ENCODE measurements around the gene PEF1.

Gene PEF1

DNA sequence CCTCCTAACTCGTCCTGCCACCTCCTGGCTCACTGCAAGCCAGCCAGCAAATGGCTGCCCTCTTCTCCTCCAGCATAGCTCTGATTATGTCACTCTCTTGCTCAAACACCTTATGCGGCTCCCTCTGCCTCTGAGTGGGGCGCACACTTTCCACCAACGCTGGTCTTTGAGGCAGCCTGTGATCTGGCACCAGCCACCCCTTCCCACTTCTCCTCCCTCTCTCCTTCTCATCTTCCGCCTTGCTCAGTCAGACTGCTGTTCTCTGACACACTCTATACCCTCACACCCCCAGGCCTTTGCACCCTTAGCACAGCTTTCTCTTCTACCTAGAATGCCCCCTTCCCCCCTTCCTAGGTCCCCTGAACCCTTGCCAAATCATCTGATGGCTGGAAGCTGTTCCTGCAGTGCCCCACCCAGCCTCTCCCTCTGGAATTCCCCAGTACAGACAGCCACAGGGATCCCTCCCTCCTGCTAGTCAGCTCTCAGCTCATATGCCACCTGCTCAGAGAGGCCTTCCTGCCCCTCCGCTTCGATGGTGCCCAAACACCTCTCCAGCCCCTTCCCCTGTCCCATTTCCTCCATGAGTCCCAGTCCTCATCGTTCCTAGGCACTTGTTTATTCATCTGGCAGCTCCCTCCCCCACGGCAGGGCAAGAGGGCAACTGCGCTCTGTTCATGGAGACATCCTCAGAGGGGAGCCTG lies 21.7 kb upstream of the PEF1 start:
- H3K4me3 ChIP-seq (ENCODE audit: low read length): no peak overlapping the region
- TF ChIP-seq ZNF274 (IDR thresholded peaks at IDR 0.05; ENCODE audit: low read depth, low read length): no peak

GRCh38 chr1:31665234-31665878 lies 20.7 kb upstream of the PEF1 start:
- TF ChIP-seq ZNF274 (IDR thresholded peaks at IDR 0.05; ENCODE audit: low read depth, low read length): no peak
- H3K4me3 ChIP-seq (ENCODE audit: low read length): no peak overlapping the region

GRCh38 chr1:31664528-31664927 lies 19.9 kb upstream of the PEF1 start:
- no peak overlapping the region for H3K4me3 ChIP-seq (ENCODE audit: low read length)
- TF ChIP-seq ZNF274 (IDR thresholded peaks at IDR 0.05; ENCODE audit: low read depth, low read length): no peak

DNA sequence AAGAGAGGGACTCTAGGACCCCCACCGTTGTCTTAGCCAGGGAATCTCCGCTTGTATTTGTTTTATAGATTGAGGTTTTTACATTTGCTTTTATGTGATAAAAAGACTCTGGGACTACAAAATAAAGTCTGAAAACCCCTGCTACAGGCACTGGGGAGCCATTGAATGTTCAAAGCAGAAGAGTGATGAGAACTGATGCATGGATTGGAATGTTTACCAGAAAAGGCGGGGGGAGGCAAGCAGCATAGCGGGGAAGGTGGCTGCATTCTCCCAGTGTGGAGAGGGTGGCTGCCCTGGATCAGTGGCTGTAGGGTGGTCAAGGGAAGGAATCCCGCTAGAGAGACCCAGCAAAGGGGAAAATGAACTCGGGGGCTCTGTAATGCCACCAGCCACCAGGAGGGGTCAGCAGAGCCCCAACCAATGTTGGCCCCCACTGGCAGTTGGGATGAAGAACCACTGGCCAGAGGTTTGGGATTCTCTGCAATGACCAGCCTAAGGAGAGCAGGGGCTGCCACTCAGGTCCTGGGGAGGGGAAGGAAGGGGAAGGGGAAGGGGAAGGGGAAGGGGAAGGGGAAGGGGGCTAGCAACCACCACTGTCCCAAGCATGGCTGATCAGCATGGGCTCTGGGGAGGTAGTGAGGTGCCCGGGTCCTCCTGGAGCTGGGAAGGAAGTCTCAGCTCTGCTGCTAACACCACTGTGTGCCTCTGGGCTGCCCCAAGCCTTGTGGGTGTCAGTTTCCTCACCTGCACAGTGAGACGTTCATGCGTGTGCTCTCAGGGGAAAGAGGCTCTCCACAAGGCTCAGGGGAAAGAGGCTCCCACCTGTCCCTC lies 19.2 kb upstream of the PEF1 start:
- H3K4me3 ChIP-seq (ENCODE audit: low read length): no peak overlapping the region
- no peak for TF ChIP-seq ZNF274 (IDR thresholded peaks at IDR 0.05; ENCODE audit: low read depth, low read length)

DNA sequence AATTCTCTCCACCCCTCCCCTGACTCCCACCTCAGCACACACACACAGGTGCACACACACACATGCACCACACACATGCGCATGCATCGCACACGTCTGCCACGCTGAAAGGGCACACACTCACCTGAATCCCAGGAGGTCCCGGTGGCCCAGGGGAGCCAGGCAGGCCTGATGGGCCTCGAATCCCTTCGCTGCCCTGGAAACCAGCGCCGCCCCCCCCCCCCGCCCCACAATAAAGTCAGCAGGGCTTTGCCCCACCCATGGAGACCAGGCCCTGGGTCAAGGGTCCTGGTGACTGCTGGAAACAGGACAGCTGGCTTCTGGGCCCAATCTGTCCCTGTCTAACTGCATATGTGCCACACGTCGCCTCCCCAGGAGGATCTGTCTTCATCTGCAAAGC lies 17.8 kb upstream of the PEF1 start:
- H3K4me3 ChIP-seq (ENCODE audit: low read length): no peak overlapping the region
- TF ChIP-seq ZNF274 (IDR thresholded peaks at IDR 0.05; ENCODE audit: low read depth, low read length): no peak

DNA sequence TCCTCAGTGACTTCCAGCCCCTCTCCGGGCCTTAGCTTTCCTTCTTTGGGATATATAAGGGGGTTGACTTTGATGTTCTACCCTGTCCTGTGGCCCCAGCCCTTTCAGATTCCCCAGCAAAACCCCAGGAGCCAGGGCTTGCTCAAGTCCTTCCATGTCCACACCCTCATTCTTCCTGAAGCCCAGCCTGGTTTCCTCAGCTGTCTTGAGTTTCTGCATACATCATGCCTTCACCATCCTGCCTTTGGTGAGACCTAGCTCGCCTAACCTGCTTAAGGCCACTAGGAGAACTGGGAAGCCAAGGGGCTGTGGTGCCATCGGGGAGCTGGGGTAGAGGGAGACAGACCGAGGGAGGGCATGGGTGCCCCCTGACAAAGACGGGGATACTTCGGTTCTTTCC lies 17.2 kb upstream of the PEF1 start:
- H3K4me3 ChIP-seq (ENCODE audit: low read length): no peak overlapping the region
- no peak for TF ChIP-seq ZNF274 (IDR thresholded peaks at IDR 0.05; ENCODE audit: low read depth, low read length)

DNA sequence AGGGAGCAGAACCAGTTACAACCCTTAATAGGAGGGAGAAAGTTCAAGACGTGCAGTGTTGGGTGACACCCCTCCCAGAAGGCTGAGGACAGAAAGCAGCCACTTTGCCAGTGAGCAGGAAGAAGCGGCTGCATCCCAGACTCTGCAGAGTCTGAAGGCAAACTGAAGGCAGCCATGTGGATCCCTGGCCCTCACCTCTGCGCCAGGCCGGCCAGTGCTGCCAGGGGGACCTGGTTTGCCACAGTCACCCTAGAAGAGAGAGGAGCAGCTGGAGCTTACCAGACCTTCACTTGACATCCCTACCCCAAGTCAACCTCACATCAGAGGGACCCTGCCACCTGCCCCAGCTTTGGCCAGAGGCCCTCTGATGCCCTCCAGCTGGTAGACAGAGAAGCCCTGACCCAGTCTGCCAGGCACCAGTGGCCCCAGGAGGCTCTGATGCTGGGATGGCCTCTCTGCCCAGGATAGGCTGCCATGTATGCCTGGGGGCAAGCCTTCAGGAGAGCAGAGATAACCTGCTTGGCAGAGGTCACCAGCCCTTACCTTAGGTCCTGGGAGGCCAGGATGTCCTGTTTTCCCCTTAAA lies 16.3 kb upstream of the PEF1 start:
- no peak overlapping the region for H3K4me3 ChIP-seq (ENCODE audit: low read length)
- no peak for TF ChIP-seq ZNF274 (IDR thresholded peaks at IDR 0.05; ENCODE audit: low read depth, low read length)

DNA sequence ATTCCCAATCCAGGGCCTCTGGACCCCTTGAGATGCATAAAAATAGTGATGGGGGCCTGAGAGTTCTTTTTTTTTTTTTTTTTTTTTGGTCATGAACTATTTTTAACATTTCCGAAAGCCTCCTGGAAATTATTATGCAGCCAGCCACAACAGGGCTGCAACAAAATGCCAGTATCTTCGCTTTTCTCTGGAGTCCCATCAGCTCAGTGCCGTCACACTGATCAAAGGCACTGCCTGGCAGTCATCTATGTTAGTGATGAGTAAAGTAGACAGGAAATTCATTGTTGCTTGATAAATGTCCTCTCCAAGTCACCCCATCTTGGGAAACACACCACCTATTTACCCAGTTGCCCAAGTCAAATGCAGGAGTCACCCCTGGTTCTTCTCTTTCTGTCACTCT lies 15.2 kb upstream of the PEF1 start:
- no peak for TF ChIP-seq ZNF274 (IDR thresholded peaks at IDR 0.05; ENCODE audit: low read depth, low read length)
- no peak overlapping the region for H3K4me3 ChIP-seq (ENCODE audit: low read length)

DNA sequence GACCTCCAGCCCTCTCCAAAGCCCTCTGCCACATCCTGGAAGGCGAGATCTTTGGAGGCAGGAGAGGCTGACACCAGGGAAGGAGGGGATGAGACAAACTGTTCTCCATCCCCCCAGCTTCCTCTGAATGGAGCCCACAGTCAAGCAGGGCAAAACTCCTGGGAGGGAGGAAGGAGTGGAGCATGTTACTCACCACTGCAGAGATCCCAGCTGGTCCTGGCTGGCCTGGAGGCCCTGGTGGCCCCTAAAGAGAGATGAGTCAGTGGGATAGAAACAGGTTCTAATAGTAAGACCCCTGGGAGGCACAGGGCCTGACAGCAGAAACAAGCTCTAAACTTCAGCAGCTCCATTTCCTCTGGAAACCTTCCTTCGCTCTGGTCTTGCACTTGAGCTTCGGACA lies 14.0 kb upstream of the PEF1 start:
- no peak overlapping the region for H3K4me3 ChIP-seq (ENCODE audit: low read length)
- no peak for TF ChIP-seq ZNF274 (IDR thresholded peaks at IDR 0.05; ENCODE audit: low read depth, low read length)

DNA sequence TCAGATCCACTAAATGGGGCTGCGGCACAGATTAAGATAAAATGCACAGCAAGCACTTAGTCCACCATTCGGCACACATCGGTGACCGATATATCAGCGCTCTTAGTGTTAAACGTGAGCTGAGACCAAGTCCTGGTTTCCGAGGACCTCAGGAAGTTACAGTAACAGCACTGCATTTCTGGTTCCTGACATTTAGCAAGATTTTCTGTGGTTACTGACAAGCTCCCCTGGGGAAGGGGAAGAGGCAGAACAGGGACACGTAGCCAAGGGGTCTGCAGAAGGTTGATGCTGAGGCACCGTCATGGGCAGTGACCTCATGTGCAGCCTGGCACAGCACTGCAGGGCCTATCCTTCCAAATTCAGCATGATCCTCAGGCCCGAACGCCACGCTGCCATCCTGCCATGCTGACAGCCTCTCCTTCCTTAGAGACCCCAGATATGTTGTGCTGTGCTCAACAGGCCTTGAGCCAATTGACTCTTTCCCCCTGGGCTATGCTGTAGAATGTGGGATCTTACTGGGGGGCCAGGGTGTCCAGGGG lies 13.4 kb upstream of the PEF1 start:
- H3K4me3 ChIP-seq (ENCODE audit: low read length): no peak overlapping the region
- no peak for TF ChIP-seq ZNF274 (IDR thresholded peaks at IDR 0.05; ENCODE audit: low read depth, low read length)

DNA sequence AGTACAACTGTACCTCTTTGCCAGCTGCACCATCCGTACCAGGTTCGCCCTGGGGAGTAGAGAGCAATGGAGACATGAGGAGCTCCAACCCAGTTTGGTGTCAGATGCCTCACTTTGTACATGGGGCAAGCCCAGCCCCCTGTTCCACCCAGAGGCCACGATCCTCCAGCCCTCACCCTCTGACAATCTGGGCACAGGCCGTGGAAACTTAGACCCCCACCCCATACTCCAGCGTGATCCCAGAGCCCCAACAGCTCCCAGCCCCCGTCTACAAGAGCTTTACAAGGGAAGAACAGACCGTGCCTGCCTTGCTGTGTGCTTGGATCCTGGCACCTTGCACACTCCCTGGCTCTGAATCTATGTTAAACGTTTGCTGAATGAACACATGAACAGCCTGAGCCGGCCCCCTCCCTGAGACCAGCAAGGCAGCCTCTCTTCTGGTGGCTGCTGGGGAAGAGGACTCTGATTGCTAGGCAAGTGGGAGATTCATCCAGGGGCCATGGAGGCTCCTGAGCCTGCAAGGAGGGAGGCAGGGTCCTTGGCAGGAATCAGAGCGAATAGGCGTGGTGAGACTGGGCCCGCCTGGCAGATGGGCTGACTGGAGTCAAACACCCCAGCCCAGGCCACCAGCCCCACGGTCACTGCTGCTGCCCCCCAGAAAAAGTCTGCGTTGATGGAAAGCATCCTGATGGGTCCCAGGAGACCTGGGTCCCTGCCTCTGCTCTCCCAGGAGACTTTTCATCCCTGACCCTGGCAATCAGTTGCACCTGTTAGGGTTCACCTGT lies 12.5 kb upstream of the PEF1 start:
- TF ChIP-seq ZNF274 (IDR thresholded peaks at IDR 0.05; ENCODE audit: low read depth, low read length): no peak
- H3K4me3 ChIP-seq (ENCODE audit: low read length): no peak overlapping the region

- TF ChIP-seq ZNF274 (IDR thresholded peaks at IDR 0.05; ENCODE audit: low read depth, low read length): no peak
- H3K4me3 ChIP-seq (ENCODE audit: low read length): no peak overlapping the region
Observed at GRCh38 chr1:31655756-31656155, 11.1 kb upstream of the PEF1 start.

DNA sequence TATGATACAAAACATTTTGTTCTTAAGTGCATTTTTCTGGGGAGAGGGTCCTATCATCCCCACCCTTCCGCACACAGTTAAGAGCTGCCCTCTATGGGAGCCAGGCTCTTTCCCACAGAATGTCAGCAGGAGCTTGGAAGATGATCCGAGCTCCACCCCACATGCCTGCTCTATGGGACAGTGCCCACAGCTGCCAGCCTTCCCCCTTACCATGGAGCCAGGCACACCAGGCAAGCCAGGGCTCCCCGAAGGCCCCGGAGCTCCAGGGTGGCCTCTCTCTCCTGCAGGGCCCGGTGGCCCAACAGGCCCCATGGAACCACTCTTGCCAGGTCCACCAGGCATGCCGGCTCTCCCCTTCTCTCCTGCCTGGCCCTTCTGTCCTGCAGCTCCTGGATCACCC lies 10.4 kb upstream of the PEF1 start:
- no peak for TF ChIP-seq ZNF274 (IDR thresholded peaks at IDR 0.05; ENCODE audit: low read depth, low read length)
- no peak overlapping the region for H3K4me3 ChIP-seq (ENCODE audit: low read length)

DNA sequence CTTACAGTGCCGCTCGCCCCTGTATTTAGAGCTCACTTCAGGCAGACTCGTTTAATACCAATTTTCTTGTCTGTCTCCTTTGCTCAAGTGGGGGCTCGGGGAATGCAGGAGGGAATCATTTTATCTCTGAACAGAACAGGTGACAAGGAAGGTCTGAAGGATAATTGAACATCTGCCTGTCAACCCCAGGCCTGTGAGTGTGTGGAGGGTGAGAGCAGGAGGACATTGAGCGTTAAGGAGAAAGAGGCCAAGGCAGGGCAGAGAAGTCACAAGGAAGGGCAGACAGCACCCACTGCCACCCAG lies 9.7 kb upstream of the PEF1 start:
- no peak overlapping the region for H3K4me3 ChIP-seq (ENCODE audit: low read length)
- no peak for TF ChIP-seq ZNF274 (IDR thresholded peaks at IDR 0.05; ENCODE audit: low read depth, low read length)
